Activated T-cell treated with anti-CD3 and anti-CD28 coated beads, Interleukin-2, amount 50 U/mL, for 24 hours (primary cell): ENCODE measurements around the gene SPATA33.
"Not testable (repeated sequence)": the region's sequence is repeated elsewhere in the genome, so short reads cannot be mapped to it uniquely, and the experiment has no call there.

Experiments used
- DNase-seq: peaks from one replicate; pipeline ENCODE4 v3.0.0-alpha.2; 2020
- H3K27ac Mint-ChIP-seq: 2 replicates; pipeline ENCODE4 v1.8.0; 2020; ENCODE audit warnings: mild to moderate bottlenecking, mixed read lengths
- H3K27me3 Mint-ChIP-seq: 2 replicates; pipeline ENCODE4 v1.8.0; 2020; ENCODE audit warnings: mixed read lengths
- H3K36me3 Mint-ChIP-seq: 2 replicates; pipeline ENCODE4 v1.8.0; 2020; ENCODE audit warnings: low read depth, mixed read lengths
- H3K4me1 Mint-ChIP-seq: 2 replicates; pipeline ENCODE4 v1.8.0; 2020; ENCODE audit warnings: low read depth, mixed read lengths
- H3K4me3 Mint-ChIP-seq: 2 replicates; pipeline ENCODE4 v1.8.0; 2020; ENCODE audit warnings: mild to moderate bottlenecking, moderate library complexity, mixed read lengths
- H3K9me3 Mint-ChIP-seq: 2 replicates; pipeline ENCODE4 v1.8.0; 2020; ENCODE audit warnings: mixed read lengths

Gene SPATA33

GRCh38 chr16:89621136-89621697 is 36.4 kb upstream of the SPATA33 start:
- H3K27me3 Mint-ChIP-seq, result peaks cover 31% of the 10 kb centered on the region
- no peak for DNase-seq
- no peaks in the 10 kb centered on the region for H3K9me3 Mint-ChIP-seq
- H3K4me1 Mint-ChIP-seq, result peaks cover 11% of the 10 kb centered on the region
- no peak overlapping the region for H3K27ac Mint-ChIP-seq
- no peaks in the 10 kb centered on the region for H3K36me3 Mint-ChIP-seq
- H3K4me3 Mint-ChIP-seq, result no peak overlapping the region

GRCh38 chr16:89621698-89622409 is 35.8 kb upstream of the SPATA33 start:
- Mint-ChIP-seq H3K36me3 (no peaks in the 10 kb centered on the region), H3K9me3 (no peaks in the 10 kb centered on the region), H3K27me3 (peaks cover 31% of the 10 kb centered on the region), H3K4me3 (no peak overlapping the region), H3K27ac (no peak overlapping the region), H3K4me1 (peaks cover 5% of the 10 kb centered on the region)
- DNase-seq, result no peak

GRCh38 chr16:89623511-89624261 is 34.0 kb upstream of the SPATA33 start:
- Mint-ChIP-seq H3K27me3 (peaks cover 31% of the 10 kb centered on the region), H3K4me1 (no peaks in the 10 kb centered on the region), H3K9me3 (no peaks in the 10 kb centered on the region), H3K27ac (no peak overlapping the region), H3K4me3 (no peak overlapping the region), H3K36me3 (no peaks in the 10 kb centered on the region)
- no peak for DNase-seq

GRCh38 chr16:89624777-89625761 is 32.6 kb upstream of the SPATA33 start:
- Mint-ChIP-seq H3K27me3 (peaks cover 31% of the 10 kb centered on the region), H3K9me3 (no peaks in the 10 kb centered on the region)

GRCh38 chr16:89629827-89630610 is 27.6 kb upstream of the SPATA33 start:
- no peak overlapping the region for H3K4me3 Mint-ChIP-seq
- H3K36me3 Mint-ChIP-seq, result no peaks in the 10 kb centered on the region
- H3K27ac Mint-ChIP-seq, result no peak overlapping the region
- H3K4me1 Mint-ChIP-seq, result no peaks in the 10 kb centered on the region
- H3K9me3 Mint-ChIP-seq, result no peaks in the 10 kb centered on the region
- no peak for DNase-seq
- H3K27me3 Mint-ChIP-seq, result peaks cover 5% of the 10 kb centered on the region

More at GRCh38 chr16:89624777-89625761, 32.6 kb upstream of the SPATA33 start:
- Mint-ChIP-seq H3K36me3 (no peaks in the 10 kb centered on the region), H3K4me3 (no peak overlapping the region), H3K4me1 (no peaks in the 10 kb centered on the region), H3K27ac (no peak overlapping the region)
- DNase-seq, result no peak

GRCh38 chr16:89633064-89633631 is 24.5 kb upstream of the SPATA33 start:
- Mint-ChIP-seq H3K36me3 (no peaks in the 10 kb centered on the region), H3K4me1 (no peaks in the 10 kb centered on the region), H3K9me3 (no peaks in the 10 kb centered on the region), H3K4me3 (no peak overlapping the region), H3K27me3 (no peaks in the 10 kb centered on the region), H3K27ac (no peak overlapping the region)
- no peak for DNase-seq

- DNase-seq, H3K9me3 Mint-ChIP-seq, H3K4me3 Mint-ChIP-seq, H3K4me1 Mint-ChIP-seq, H3K36me3 Mint-ChIP-seq, H3K27ac Mint-ChIP-seq, H3K27me3 Mint-ChIP-seq: not testable (repeated sequence)
Measured at GRCh38 chr16:89634463-89635385, 22.9 kb upstream of the SPATA33 start.

- Mint-ChIP-seq H3K4me3 (no peak overlapping the region), H3K27me3 (no peaks in the 10 kb centered on the region), H3K36me3 (no peaks in the 10 kb centered on the region), H3K27ac (no peak overlapping the region), H3K9me3 (no peaks in the 10 kb centered on the region), H3K4me1 (peaks cover 11% of the 10 kb centered on the region)
- no peak for DNase-seq
Measured at GRCh38 chr16:89636663-89637062, 21.0 kb upstream of the SPATA33 start.

- Mint-ChIP-seq H3K4me1 (peaks cover 11% of the 10 kb centered on the region), H3K27me3 (no peaks in the 10 kb centered on the region), H3K4me3 (no peak overlapping the region), H3K36me3 (no peaks in the 10 kb centered on the region), H3K27ac (no peak overlapping the region), H3K9me3 (no peaks in the 10 kb centered on the region)
- no peak for DNase-seq
Measured at GRCh38 chr16:89637379-89637778, 20.3 kb upstream of the SPATA33 start.

GRCh38 chr16:89638455-89638854 is 19.2 kb upstream of the SPATA33 start:
- no peaks in the 10 kb centered on the region for H3K36me3 Mint-ChIP-seq
- no peaks in the 10 kb centered on the region for H3K9me3 Mint-ChIP-seq
- H3K4me1 Mint-ChIP-seq, result peaks cover 11% of the 10 kb centered on the region
- H3K27ac Mint-ChIP-seq, result no peak overlapping the region
- no peak overlapping the region for H3K4me3 Mint-ChIP-seq
- no peak for DNase-seq
- H3K27me3 Mint-ChIP-seq, result no peaks in the 10 kb centered on the region

GRCh38 chr16:89639385-89639784 is 18.3 kb upstream of the SPATA33 start:
- Mint-ChIP-seq H3K4me1 (peaks cover 11% of the 10 kb centered on the region), H3K4me3 (no peak overlapping the region), H3K27me3 (no peaks in the 10 kb centered on the region), H3K36me3 (peaks cover under 1% of the 10 kb centered on the region), H3K9me3 (no peaks in the 10 kb centered on the region), H3K27ac (peak overlapping the region; percentile 26)
- DNase-seq, result no peak

- Mint-ChIP-seq H3K4me3 (no peak overlapping the region), H3K27ac (no peak overlapping the region)
Measured at GRCh38 chr16:89641458-89642119, 16.0 kb upstream of the SPATA33 start.

More at GRCh38 chr16:89641458-89642119, 16.0 kb upstream of the SPATA33 start:
- peaks cover 11% of the 10 kb centered on the region for H3K4me1 Mint-ChIP-seq
- peaks cover 21% of the 10 kb centered on the region for H3K36me3 Mint-ChIP-seq
- H3K27me3 Mint-ChIP-seq, result no peaks in the 10 kb centered on the region
- H3K9me3 Mint-ChIP-seq, result no peaks in the 10 kb centered on the region
- DNase-seq, result no peak
